Brain microvascular endothelial cell (primary cell): ENCODE measurements around the gene RAB11FIP4.

ENCODE experiments used
- DNase-seq: peaks from one replicate; pipeline ENCODE4 v3.0.0-alpha.2; 2020
- H3K27ac ChIP-seq: fragments of 250-450 bp; sonication (Bioruptor Pico); 2 replicates; pipeline ENCODE4 v1.5.1; 2020; ENCODE audit warnings: mild to moderate bottlenecking, moderate library complexity
- H3K27me3 ChIP-seq: fragments of 250-450 bp; sonication (Bioruptor Pico); replicated peaks from 2 replicates; pipeline ENCODE4 v1.5.1; 2020; ENCODE audit warnings: mild to moderate bottlenecking
- H3K36me3 ChIP-seq: fragments of 250-450 bp; sonication (Bioruptor Pico); replicated peaks from 2 replicates; pipeline ENCODE4 v1.5.1; 2020; ENCODE audit warnings: mild to moderate bottlenecking
- H3K4me3 ChIP-seq: 2 replicates; pipeline ENCODE4 v1.5.1; 2011; ENCODE audit warnings: low read depth, mild to moderate bottlenecking, control low read depth, low read length, moderate library complexity
- in situ Hi-C: cut with HindIII; loops from 2 replicates; pipeline ENCODE4 v1.10.0; 2017; ENCODE audit warnings: low sequenced_read_pairs, low pct_ligation_motif_present
- TF ChIP-seq, protein P1 (sequence below): IDR thresholded peaks from 2 replicates; pipeline ENCODE4 v1.5.1; 2011; ENCODE audit warnings: low read depth, mild to moderate bottlenecking, moderate library complexity, low read length, control low read depth, inconsistent platforms; ENCODE audit errors: missing control alignments

Gene RAB11FIP4

DNA sequence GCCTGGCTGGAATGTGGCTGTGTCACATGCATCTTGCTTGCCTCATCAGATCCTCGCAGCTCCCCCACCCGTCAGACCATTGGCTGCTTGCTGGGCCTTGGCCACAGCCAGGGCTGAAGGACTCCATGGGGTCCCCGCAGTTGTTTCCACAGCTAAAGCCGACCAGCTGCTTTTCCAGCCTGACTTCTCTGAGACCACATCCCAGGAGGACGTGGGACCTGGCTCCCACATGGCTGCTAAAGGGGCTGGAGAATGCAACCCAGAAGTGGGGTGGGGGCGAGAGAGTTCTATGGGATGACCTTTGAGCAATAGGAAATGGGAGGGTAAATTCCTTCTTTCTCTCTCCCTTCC is 193.8 kb downstream of the RAB11FIP4 start:
- in situ Hi-C loops, result no loop called here
- H3K4me3 ChIP-seq, result no peak overlapping the region
- no peaks in the 10 kb centered on the region for H3K27me3 ChIP-seq
- DNase-seq, result no peak
- peaks cover 31% of the 10 kb centered on the region for H3K36me3 ChIP-seq
- no peak overlapping the region for H3K27ac ChIP-seq
- TF ChIP-seq, protein P1, sequence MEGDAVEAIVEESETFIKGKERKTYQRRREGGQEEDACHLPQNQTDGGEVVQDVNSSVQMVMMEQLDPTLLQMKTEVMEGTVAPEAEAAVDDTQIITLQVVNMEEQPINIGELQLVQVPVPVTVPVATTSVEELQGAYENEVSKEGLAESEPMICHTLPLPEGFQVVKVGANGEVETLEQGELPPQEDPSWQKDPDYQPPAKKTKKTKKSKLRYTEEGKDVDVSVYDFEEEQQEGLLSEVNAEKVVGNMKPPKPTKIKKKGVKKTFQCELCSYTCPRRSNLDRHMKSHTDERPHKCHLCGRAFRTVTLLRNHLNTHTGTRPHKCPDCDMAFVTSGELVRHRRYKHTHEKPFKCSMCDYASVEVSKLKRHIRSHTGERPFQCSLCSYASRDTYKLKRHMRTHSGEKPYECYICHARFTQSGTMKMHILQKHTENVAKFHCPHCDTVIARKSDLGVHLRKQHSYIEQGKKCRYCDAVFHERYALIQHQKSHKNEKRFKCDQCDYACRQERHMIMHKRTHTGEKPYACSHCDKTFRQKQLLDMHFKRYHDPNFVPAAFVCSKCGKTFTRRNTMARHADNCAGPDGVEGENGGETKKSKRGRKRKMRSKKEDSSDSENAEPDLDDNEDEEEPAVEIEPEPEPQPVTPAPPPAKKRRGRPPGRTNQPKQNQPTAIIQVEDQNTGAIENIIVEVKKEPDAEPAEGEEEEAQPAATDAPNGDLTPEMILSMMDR, result no peak

DNA sequence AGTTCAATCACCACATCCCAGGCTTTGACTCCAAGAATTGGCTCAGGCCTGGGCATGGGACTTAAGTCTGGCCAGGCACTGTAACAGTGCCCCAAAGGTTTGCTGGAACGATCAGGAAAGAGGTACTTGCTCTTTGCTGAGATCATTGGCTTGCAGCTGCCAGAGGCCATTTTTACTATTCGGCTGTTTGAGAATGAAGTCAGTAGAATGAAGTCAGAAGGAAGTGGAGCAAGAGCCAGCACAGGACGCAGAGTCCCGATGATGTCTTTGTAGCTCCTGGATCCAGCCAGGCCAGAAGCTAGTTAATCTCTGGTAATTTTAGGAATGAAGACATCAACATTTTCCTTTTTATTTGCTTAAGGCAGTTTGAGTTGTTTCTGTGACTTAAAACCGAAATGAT is 195.5 kb downstream of the RAB11FIP4 start:
- in situ Hi-C loops, result no loop called here
- TF ChIP-seq, protein P1, result no peak
- no peak overlapping the region for H3K27ac ChIP-seq
- H3K4me3 ChIP-seq, result no peak overlapping the region
- H3K36me3 ChIP-seq, result peaks cover 27% of the 10 kb centered on the region
- no peak for DNase-seq
- H3K27me3 ChIP-seq, result no peaks in the 10 kb centered on the region

DNA sequence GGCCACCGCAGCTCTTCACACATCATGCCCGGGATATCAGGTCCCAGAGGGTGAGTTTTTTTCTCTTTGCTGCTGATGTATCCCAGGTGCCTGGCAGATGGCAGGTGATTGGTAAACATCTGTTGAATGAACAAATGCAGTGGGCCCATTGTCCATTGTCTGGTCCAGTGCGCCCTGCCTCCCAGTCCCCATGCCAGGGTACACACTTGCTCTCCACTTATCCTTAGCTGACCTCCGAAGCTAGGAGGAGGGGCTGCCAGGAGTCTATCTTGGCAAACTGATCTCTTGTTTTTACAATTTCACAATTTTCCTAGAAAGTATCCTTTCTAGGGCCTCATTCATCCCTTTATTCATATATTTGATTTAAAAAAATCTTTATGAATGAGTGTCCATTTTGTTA is 196.0 kb downstream of the RAB11FIP4 start:
- DNase-seq, result no peak
- in situ Hi-C loops, result no loop called here
- no peak overlapping the region for H3K4me3 ChIP-seq
- H3K27ac ChIP-seq, result no peak overlapping the region
- H3K36me3 ChIP-seq, result peaks cover 26% of the 10 kb centered on the region
- no peaks in the 10 kb centered on the region for H3K27me3 ChIP-seq
- TF ChIP-seq, protein P1, result no peak
